A549 (cell line): ENCODE measurements around the gene PPP1CC. TPM values are rescaled to one million over a fixed set of nuclear protein-coding genes. Genes with fewer than 3 reads are reported as not detected.

ENCODE experiments used
- ATAC-seq, 2 experiments: fragments of 200-7000 bp in 1 of 2; fragments of >200 bp in 1 of 2; cut with Nextera tagmentation in 1 of 2; cut with Tn5 transposase in 1 of 2; 3 replicates each; pipeline versions ENCODE4 v1.8.0 to v1.9.1; 2018 to 2020; ENCODE audit warnings: mild to moderate bottlenecking in 1 of 2, moderate library complexity in 1 of 2
- CTCF ChIA-PET: fragments of 300-600 bp; sonication (Branson Sonifier 250); formaldehyde crosslinking; extraction: SDS; loops from one replicate; lab custom pipeline; 2021; ENCODE audit warnings: antibody characterized with exemption, inconsistent platforms; lab: Yijun Ruan, JAX
- POLR2A ChIA-PET: fragments of 350-600 bp; formaldehyde crosslinking; extraction: SDS; loops from one replicate; lab custom pipeline; 2021; ENCODE audit warnings: antibody characterized with exemption, inconsistent platforms; lab: Yijun Ruan, JAX
- DNase-seq, 2 experiments: peaks; one replicate each; pipeline versions ENCODE4 v3.0.0 to v3.0.0-alpha.2; 2011 to 2016; ENCODE audit warnings: low read depth in 1 of 2, low spot score in 1 of 2
- FAIRE-seq: peaks from 2 replicates; lab custom pipeline; 2011; peaks lifted over from hg19 to GRCh38; lab: Jason Lieb, UNC
- H3K27ac ChIP-seq, 2 experiments: fragments of >200 bp; sonication (Bioruptor Twin); formaldehyde crosslinking; 3 replicates each; pipeline ENCODE4 v1.5.1; 2016 to 2017
- H3K4me1 ChIP-seq: fragments of >200 bp; sonication (Bioruptor Twin); formaldehyde crosslinking; 3 replicates; pipeline ENCODE4 v1.6.1; 2016
- H3K4me2 ChIP-seq: fragments of >200 bp; sonication (Bioruptor Twin); formaldehyde crosslinking; 3 replicates; pipeline ENCODE4 v1.6.1; 2016
- H3K4me3 ChIP-seq: fragments of >200 bp; sonication (Bioruptor Twin); formaldehyde crosslinking; 3 replicates; pipeline ENCODE4 v1.5.1; 2016
- H3K9me3 ChIP-seq: fragments of >200 bp; sonication (Bioruptor Twin); formaldehyde crosslinking; 3 replicates; pipeline ENCODE4 v1.6.1; 2016
- CBX2 ChIP-seq: fragments of 200-600 bp; sonication (generic); IDR thresholded peaks from 2 replicates; pipeline ENCODE4 v1.6.1; 2016; ENCODE audit warnings: low read depth, mild to moderate bottlenecking, borderline replicate concordance
- EHMT2 ChIP-seq: fragments of 200-600 bp; sonication (generic); IDR thresholded peaks from 2 replicates; pipeline ENCODE4 v1.6.1; 2016; ENCODE audit warnings: antibody characterized with exemption, low read depth, mild to moderate bottlenecking, moderate library complexity
- EP300 ChIP-seq, 2 experiments: fragments of >200 bp; sonication (Bioruptor Twin); formaldehyde crosslinking; IDR thresholded peaks; 2 replicates in 1 of 2; 3 replicates in 1 of 2; pipeline ENCODE4 v1.6.1; 2016 to 2017
- ESRRA ChIP-seq: fragments of 150-350 bp; IDR thresholded peaks from 2 replicates; pipeline ENCODE4 v1.6.1; 2014; ENCODE audit warnings: mild to moderate bottlenecking, low read length, borderline replicate concordance
- HDAC2 ChIP-seq: fragments of 200-600 bp; sonication (generic); IDR thresholded peaks from 2 replicates; pipeline ENCODE4 v1.6.1; 2016
- HOXA7 ChIP-seq: fragments of 250-450 bp; sonication (Bioruptor Pico); IDR thresholded peaks from 2 replicates; pipeline ENCODE4 v1.5.0; 2020; ENCODE audit warnings: mild to moderate bottlenecking, moderate library complexity
- HOXB5 ChIP-seq: fragments of 250-450 bp; sonication (Bioruptor Pico); IDR thresholded peaks from 2 replicates; pipeline ENCODE4 v1.5.0; 2020; ENCODE audit warnings: mild to moderate bottlenecking, moderate library complexity
- JUN ChIP-seq, 2 experiments: fragments of >200 bp; sonication (Bioruptor Twin); formaldehyde crosslinking; IDR thresholded peaks; 2 replicates in 1 of 2; 3 replicates in 1 of 2; pipeline ENCODE4 v1.6.1; 2016 to 2017
- MAZ ChIP-seq: fragments of 150-350 bp; IDR thresholded peaks from 2 replicates; pipeline ENCODE4 v1.6.1; 2014; ENCODE audit warnings: antibody characterized with exemption, low read depth, low read length, borderline replicate concordance
- MYC ChIP-seq: IDR thresholded peaks from 2 replicates; pipeline ENCODE4 v1.6.1; 2012; ENCODE audit warnings: mild to moderate bottlenecking, inconsistent platforms, low read length, improper control_type of control experiment, borderline replicate concordance
- NFE2L2 ChIP-seq: fragments of 150-350 bp; conservative IDR thresholded peaks from 2 replicates; pipeline ENCODE4 v1.6.1; 2014; ENCODE audit warnings: low read length
- NR3C1 ChIP-seq: fragments of >200 bp; sonication (Bioruptor Twin); formaldehyde crosslinking; IDR thresholded peaks from 3 replicates; pipeline ENCODE4 v1.6.1; 2017
- PHF8 ChIP-seq: fragments of 200-600 bp; sonication (generic); IDR thresholded peaks from 2 replicates; pipeline ENCODE4 v1.6.1; 2016; ENCODE audit warnings: low read depth, mild to moderate bottlenecking, antibody characterized with exemption, moderate library complexity, borderline replicate concordance
- RARB ChIP-seq: fragments of 250-450 bp; sonication (Bioruptor Pico); IDR thresholded peaks from 2 replicates; pipeline ENCODE4 v1.8.0; 2021; ENCODE audit warnings: mild to moderate bottlenecking, moderate library complexity
- RCOR1 ChIP-seq: fragments of 150-350 bp; IDR thresholded peaks from 2 replicates; pipeline ENCODE4 v1.6.1; 2014; ENCODE audit warnings: antibody characterized with exemption, low read length, low read depth
- RNF2 ChIP-seq: fragments of 200-600 bp; sonication (generic); IDR thresholded peaks from 2 replicates; pipeline ENCODE4 v1.6.1; 2016; ENCODE audit warnings: low read depth, mild to moderate bottlenecking, antibody characterized with exemption, moderate library complexity, borderline replicate concordance
- TFCP2L1 ChIP-seq: fragments of 250-450 bp; sonication (Bioruptor Pico); IDR thresholded peaks from 2 replicates; pipeline ENCODE4 v1.5.0; 2021; ENCODE audit warnings: mild to moderate bottlenecking
- ZFP36 ChIP-seq: fragments of 450-650 bp; IDR thresholded peaks from 2 replicates; pipeline ENCODE4 v1.6.1; 2014; ENCODE audit warnings: borderline replicate concordance; ENCODE audit not compliant: partially characterized antibody
- ZNF302 ChIP-seq: fragments of 250-450 bp; sonication (Bioruptor Pico); IDR thresholded peaks from 2 replicates; pipeline ENCODE4 v1.9.0; 2021; ENCODE audit warnings: inconsistent platforms, mild to moderate bottlenecking, moderate library complexity
- ZSCAN20 ChIP-seq: fragments of 250-450 bp; sonication (Bioruptor Pico); IDR thresholded peaks from 2 replicates; pipeline ENCODE4 v1.8.0; 2022; ENCODE audit warnings: mild to moderate bottlenecking, moderate library complexity
- WGBS: methylation state at CpG from one replicate; pipeline ENCODE4 v1.1.6; 2017; ENCODE audit errors: missing lambda C conversion rate; 5-methylcytosine and 5-hydroxymethylcytosine counted together
- polyA plus RNA-seq, 4 experiments: library from polyadenylated mRNA; depleted of rRNA in 3 of 4; stranded (reverse); fragments of >200 nt; fragmentation: RNase III in 1 of 4; extraction: RNeasy Plus Mini Kit Qiagen cat#74134 plus additional on column Dnase treatment in 1 of 4; gene quantifications; 2 replicates in 3 of 4; 3 replicates in 1 of 4; pipeline ENCODE4 v1.2.3, GENCODE V29; 2011 to 2017
- TF ChIP-seq, protein P1 (sequence below): fragments of >200 bp; sonication (Bioruptor Twin); formaldehyde crosslinking; IDR thresholded peaks from 3 replicates; pipeline ENCODE4 v1.5.1; 2016
- TF ChIP-seq, protein P2 (sequence below): fragments of 200-600 bp; sonication (generic); IDR thresholded peaks from 2 replicates; pipeline ENCODE4 v1.6.1; 2016; ENCODE audit warnings: antibody characterized with exemption, mild to moderate bottlenecking, moderate library complexity
- TF ChIP-seq, protein P3 (sequence below): fragments of 250-450 bp; sonication (Bioruptor Pico); IDR thresholded peaks from 2 replicates; pipeline ENCODE4 v1.5.0; 2021; ENCODE audit warnings: mild to moderate bottlenecking, moderate library complexity, borderline replicate concordance
- TF ChIP-seq, protein P4 (sequence below): IDR thresholded peaks from 2 replicates; pipeline ENCODE4 v1.6.1; 2012
- TF ChIP-seq, protein P5 (sequence below): fragments of >200 bp; sonication (Bioruptor Twin); formaldehyde crosslinking; IDR thresholded peaks from 2 replicates; pipeline ENCODE4 v1.6.1; 2016

PPP1CC gene
- polyA plus RNA-seq, 2 of the 4 experiments (the other 2 are of a cell fraction), result 131 to 258 TPM

DNA sequence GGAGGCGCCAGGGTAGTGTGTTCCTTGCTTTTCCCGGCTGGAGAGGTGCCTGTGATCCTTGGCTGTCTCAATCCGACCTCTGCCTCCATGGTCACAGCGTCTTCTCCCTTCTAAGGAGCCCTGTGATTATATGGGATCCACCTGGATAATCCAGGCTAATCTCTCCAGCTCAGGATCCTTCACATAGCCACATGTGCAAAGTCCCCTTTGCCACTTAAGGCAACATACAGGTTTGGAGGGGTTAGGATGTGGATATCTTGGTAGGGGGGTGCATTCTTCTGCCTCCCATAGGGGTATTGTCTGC lies 52.6 kb downstream of the PPP1CC start:
- H3K4me1 ChIP-seq, result 0 out of 3 replicates have a peak, but pooled peaks cover 4% of the 10 kb centered on the region
- no peak overlapping the region for H3K4me2 ChIP-seq
- H3K27ac ChIP-seq, result no peak overlapping the region
- 38% methylated on average over 4 of the region's 4 CpGs for whole genome bisulfite sequencing
- ChIA-PET POLR2A (no interaction called here), CTCF (no interaction called here)
- ATAC-seq (no peak), FAIRE-seq (no peak), DNase-seq (no peak)
- TF ChIP-seq ZFP36 (no peak), ESRRA (no peak), NFE2L2 (no peak), NR3C1 (no peak), ZSCAN20 (no peak), PHF8 (no peak), MAZ (no peak), CBX2 (no peak), HDAC2 (no peak), EHMT2 (no peak), HOXA7 (CRISPR knock-in tag) (no peak), RARB (CRISPR knock-in tag) (no peak), HOXB5 (CRISPR knock-in tag) (no peak), TFCP2L1 (CRISPR knock-in tag) (no peak), ZNF302 (CRISPR knock-in tag) (no peak)
- TF ChIP-seq, protein P1, sequence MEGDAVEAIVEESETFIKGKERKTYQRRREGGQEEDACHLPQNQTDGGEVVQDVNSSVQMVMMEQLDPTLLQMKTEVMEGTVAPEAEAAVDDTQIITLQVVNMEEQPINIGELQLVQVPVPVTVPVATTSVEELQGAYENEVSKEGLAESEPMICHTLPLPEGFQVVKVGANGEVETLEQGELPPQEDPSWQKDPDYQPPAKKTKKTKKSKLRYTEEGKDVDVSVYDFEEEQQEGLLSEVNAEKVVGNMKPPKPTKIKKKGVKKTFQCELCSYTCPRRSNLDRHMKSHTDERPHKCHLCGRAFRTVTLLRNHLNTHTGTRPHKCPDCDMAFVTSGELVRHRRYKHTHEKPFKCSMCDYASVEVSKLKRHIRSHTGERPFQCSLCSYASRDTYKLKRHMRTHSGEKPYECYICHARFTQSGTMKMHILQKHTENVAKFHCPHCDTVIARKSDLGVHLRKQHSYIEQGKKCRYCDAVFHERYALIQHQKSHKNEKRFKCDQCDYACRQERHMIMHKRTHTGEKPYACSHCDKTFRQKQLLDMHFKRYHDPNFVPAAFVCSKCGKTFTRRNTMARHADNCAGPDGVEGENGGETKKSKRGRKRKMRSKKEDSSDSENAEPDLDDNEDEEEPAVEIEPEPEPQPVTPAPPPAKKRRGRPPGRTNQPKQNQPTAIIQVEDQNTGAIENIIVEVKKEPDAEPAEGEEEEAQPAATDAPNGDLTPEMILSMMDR, result no peak
- TF ChIP-seq, protein P2, sequence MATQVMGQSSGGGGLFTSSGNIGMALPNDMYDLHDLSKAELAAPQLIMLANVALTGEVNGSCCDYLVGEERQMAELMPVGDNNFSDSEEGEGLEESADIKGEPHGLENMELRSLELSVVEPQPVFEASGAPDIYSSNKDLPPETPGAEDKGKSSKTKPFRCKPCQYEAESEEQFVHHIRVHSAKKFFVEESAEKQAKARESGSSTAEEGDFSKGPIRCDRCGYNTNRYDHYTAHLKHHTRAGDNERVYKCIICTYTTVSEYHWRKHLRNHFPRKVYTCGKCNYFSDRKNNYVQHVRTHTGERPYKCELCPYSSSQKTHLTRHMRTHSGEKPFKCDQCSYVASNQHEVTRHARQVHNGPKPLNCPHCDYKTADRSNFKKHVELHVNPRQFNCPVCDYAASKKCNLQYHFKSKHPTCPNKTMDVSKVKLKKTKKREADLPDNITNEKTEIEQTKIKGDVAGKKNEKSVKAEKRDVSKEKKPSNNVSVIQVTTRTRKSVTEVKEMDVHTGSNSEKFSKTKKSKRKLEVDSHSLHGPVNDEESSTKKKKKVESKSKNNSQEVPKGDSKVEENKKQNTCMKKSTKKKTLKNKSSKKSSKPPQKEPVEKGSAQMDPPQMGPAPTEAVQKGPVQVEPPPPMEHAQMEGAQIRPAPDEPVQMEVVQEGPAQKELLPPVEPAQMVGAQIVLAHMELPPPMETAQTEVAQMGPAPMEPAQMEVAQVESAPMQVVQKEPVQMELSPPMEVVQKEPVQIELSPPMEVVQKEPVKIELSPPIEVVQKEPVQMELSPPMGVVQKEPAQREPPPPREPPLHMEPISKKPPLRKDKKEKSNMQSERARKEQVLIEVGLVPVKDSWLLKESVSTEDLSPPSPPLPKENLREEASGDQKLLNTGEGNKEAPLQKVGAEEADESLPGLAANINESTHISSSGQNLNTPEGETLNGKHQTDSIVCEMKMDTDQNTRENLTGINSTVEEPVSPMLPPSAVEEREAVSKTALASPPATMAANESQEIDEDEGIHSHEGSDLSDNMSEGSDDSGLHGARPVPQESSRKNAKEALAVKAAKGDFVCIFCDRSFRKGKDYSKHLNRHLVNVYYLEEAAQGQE, result no peak
- TF ChIP-seq, protein P3, sequence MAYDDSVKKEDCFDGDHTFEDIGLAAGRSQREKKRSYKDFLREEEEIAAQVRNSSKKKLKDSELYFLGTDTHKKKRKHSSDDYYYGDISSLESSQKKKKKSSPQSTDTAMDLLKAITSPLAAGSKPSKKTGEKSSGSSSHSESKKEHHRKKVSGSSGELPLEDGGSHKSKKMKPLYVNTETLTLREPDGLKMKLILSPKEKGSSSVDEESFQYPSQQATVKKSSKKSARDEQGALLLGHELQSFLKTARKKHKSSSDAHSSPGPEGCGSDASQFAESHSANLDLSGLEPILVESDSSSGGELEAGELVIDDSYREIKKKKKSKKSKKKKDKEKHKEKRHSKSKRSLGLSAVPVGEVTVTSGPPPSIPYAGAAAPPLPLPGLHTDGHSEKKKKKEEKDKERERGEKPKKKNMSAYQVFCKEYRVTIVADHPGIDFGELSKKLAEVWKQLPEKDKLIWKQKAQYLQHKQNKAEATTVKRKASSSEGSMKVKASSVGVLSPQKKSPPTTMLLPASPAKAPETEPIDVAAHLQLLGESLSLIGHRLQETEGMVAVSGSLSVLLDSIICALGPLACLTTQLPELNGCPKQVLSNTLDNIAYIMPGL (CRISPR knock-in tag), result no peak
- no peaks in the 10 kb centered on the region for H3K9me3 ChIP-seq
- H3K4me3 ChIP-seq, result no peak overlapping the region

DNA sequence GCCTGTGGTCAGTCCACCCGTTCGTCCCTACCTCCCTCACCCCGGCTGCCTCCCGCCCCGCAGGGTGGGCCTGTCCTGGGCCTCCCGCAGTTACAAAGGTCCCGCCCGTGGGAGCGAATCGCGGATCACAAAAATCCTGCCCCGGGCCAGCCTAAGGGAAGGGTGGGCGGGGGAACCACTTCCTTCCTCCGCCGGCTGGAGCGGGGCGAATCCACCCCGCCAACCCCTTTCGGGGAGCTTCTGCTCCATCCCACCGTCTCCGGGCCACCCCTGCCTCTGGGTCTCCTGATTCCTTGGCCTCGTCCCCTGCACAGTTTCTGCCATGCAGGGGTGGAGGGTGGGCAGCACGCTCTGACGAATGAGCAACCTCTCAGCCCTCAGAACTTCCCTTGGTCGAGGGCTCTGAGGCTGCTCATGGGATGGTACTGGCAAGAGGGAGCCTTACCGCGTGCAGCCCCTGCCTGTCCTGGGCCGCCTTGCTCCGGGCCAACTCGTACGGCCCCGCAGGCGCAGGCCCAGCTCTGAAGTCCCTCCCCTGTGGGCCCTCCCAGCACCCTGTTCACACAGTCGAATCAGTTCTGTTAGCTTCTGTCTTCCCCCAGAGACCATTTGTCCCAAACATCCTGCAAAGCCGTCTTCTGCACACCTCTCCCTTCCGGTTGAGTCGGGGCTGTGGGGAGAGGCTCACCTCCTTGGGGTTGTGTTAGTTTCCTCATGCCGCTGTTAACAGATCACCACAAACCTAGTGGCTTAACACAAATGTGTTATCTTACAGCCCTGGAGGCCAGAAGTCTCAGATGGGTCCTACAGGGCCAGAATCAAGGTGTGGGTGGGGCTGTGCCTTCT lies 53.2 kb downstream of the PPP1CC start:
- ChIA-PET POLR2A (no interaction called here), CTCF (no interaction called here)
- Histone ChIP-seq H3K9me3 (no peaks in the 10 kb centered on the region), H3K27ac (peak overlapping the region in 1 of 2 experiments; percentile 77; a peak in 3 of 6 replicates), H3K4me2 (peak overlapping the region; percentile 98), H3K4me3 (peak overlapping the region; percentile 49), H3K4me1 (0 out of 3 replicates have a peak, but pooled peaks cover 4% of the 10 kb centered on the region)
- ATAC-seq, result peak; percentile 36; a peak in 5 of 6 replicates
- no peak for DNase-seq
- no peak for TF ChIP-seq ESRRA
- TF ChIP-seq, protein P4, sequence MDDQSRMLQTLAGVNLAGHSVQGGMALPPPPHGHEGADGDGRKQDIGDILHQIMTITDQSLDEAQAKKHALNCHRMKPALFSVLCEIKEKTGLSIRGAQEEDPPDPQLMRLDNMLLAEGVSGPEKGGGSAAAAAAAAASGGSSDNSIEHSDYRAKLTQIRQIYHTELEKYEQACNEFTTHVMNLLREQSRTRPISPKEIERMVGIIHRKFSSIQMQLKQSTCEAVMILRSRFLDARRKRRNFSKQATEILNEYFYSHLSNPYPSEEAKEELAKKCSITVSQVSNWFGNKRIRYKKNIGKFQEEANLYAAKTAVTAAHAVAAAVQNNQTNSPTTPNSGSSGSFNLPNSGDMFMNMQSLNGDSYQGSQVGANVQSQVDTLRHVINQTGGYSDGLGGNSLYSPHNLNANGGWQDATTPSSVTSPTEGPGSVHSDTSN, result no peak
- TF ChIP-seq, protein P1, result no peak
- TF ChIP-seq, protein P5, sequence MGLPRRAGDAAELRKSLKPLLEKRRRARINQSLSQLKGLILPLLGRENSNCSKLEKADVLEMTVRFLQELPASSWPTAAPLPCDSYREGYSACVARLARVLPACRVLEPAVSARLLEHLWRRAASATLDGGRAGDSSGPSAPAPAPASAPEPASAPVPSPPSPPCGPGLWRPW, result no peak
- no peak for TF ChIP-seq RNF2
- no peak for TF ChIP-seq RCOR1
- TF ChIP-seq EP300 (IDR thresholded peaks at IDR 0.05), result no peak
- TF ChIP-seq NR3C1, result no peak
- no peak for TF ChIP-seq MYC
- TF ChIP-seq TFCP2L1 (CRISPR knock-in tag), result no peak
- no peak for TF ChIP-seq ZNF302 (CRISPR knock-in tag)
- TF ChIP-seq JUN (IDR thresholded peaks at IDR 0.05), result no peak
- FAIRE-seq, result no peak
- 84% methylated on average over 31 of the region's 38 CpGs for WGBS
